ENCODE measurements around the gene TM9SF1. TPM values are rescaled to one million over a fixed set of nuclear protein-coding genes. Genes with fewer than 3 reads are reported as not detected.

Gene TM9SF1
- total and polyA plus RNA-seq, 2 of the 13 experiments (the other 11 are each of a cell fraction or from before 2014, with no cell fraction given): 83.2 to 110 TPM

GRCh38 chr14:24243336-24243836 is 48.1 kb upstream of the TM9SF1 start (continued):
- no peak for TF ChIP-seq PBX3 (CRISPR knock-in tag; IDR thresholded peaks at IDR 0.05; ENCODE audit: borderline replicate concordance)
- peak; percentile 29; the same call in 1 of the 2 replicates for TF ChIP-seq KAT7 (CRISPR knock-in tag; IDR thresholded peaks at IDR 0.05; ENCODE audit: borderline replicate concordance)
- TF ChIP-seq FOXP4 (CRISPR knock-in tag; IDR thresholded peaks at IDR 0.05): peak; percentile 7; the same call in 1 of the 2 replicates
- no peak for TF ChIP-seq ZBTB42 (CRISPR knock-in tag; IDR thresholded peaks at IDR 0.05)

- Histone ChIP-seq H3K27ac (ENCODE audit: extremely low read length, insufficient read depth, low read length) (peak overlapping the region; percentile 91), H3K27me3 (ENCODE audit: control insufficient read depth in 1 of 2, insufficient read depth in 2 of 2, low read length in 2 of 2) (no peaks in the 10 kb centered on the region; a peak in 1 of 5 replicates), H3K4me2 (ENCODE audit: low read depth, low read length) (peak overlapping the region; percentile 87), H3K9ac (ENCODE audit: insufficient read depth, low read depth, low read length) (peak overlapping the region; percentile 77), H3K9me3 (ENCODE audit: low read length) (no peaks in the 10 kb centered on the region), H3K4me3 (replicated peaks in 1 of 3; ENCODE audit: insufficient read depth in 1 of 3, low read depth in 2 of 3, low read length in 3 of 3) (peak overlapping the region; percentile 64 to 81 (median 71)), H2AFZ (ENCODE audit: low read length) (no peak overlapping the region), H3K4me1 (ENCODE audit: insufficient read depth, low read length) (peaks cover 47% of the 10 kb centered on the region), H4K20me1 (ENCODE audit: insufficient read depth, low read length) (0 out of 2 replicates have a peak, but pooled peaks cover 3% of the 10 kb centered on the region), H3K36me3 (replicated peaks in 1 of 2; ENCODE audit: control insufficient read depth in 1 of 2, insufficient read depth in 2 of 2, low read length in 2 of 2) (peaks cover 30 to 42% of the 10 kb centered on the region in 2 experiments), H3K79me2 (ENCODE audit: insufficient read depth, low read length) (peaks cover 11% of the 10 kb centered on the region)
- CTCF ChIA-PET (ENCODE audit: low intra/inter-chr PET ratio, low total read pairs): interaction anchor here (0.7 to 5.4 kb wide), 11 partner anchors 10 to 189 kb away, joined by 3 to 217 read pairs (median 5); partner anchors contain the start of genes CIDEB, DHRS1, MDP1 and NOP9
- FAIRE-seq (no peak), ATAC-seq (peak; percentile 91), DNase-seq (ENCODE audit: low spot score) (peak; percentile 97)
- in situ Hi-C loops (cut with HindIII; ENCODE audit: extremely low pct_ligation_motif_present, low pct_unique_long_range_greater_than_20kb): loop anchor here (5.0 to 10.0 kb wide), 2 partner anchors 55 to 193 kb away; partner anchors contain the start of genes DHRS1 and NOP9
- intact Hi-C loops (cut with micrococcal nuclease; ENCODE audit: unreplicated experiment): loop anchor here (1.0 to 2.0 kb wide), 6 partner anchors 26 to 228 kb away; partner anchors contain the start of genes IPO4 and MDP1
- BruUV-seq (replicated peaks): TSS peak; percentile 64
- 3% methylated on average over 39 of the region's 39 CpGs for WGBS (ENCODE audit: low lambda C conversion rate)
- POLR2A ChIA-PET: interaction anchor here (0.7 to 18.0 kb wide), 60 partner anchors 8 to 1170 kb away, joined by 3 to 850 read pairs (median 8); partner anchors contain the start of genes ACIN1, BCL2L2, C14orf119 and CARMIL3
- TF ChIP-seq ZFP36L1 (CRISPR knock-in tag; IDR thresholded peaks at IDR 0.05): no peak
- TF ChIP-seq POLR2AphosphoS2 (IDR thresholded peaks at IDR 0.05; ENCODE audit: low read depth, low read length): no peak; the same call in 1 of the 2 replicates
- no peak; the same call in 1 of the 2 replicates for TF ChIP-seq ZNF337 (CRISPR knock-in tag; IDR thresholded peaks at IDR 0.05; ENCODE audit: borderline replicate concordance, low read depth)
- TF ChIP-seq RARG (CRISPR knock-in tag; IDR thresholded peaks at IDR 0.05; ENCODE audit: low read depth): no peak
- TF ChIP-seq ZNF691 (CRISPR knock-in tag; IDR thresholded peaks at IDR 0.05; ENCODE audit: borderline replicate concordance, low read depth): 0 out of 2 replicates have a peak, but pooled peaks have one; percentile 7
- no peak for TF ChIP-seq KDM5A (IDR thresholded peaks at IDR 0.05; ENCODE audit: borderline replicate concordance, low read length)
- TF ChIP-seq HNRNPUL1 (IDR thresholded peaks at IDR 0.05; ENCODE audit: low read depth, low read length): no peak
- TF ChIP-seq ZNF703 (CRISPR knock-in tag; IDR thresholded peaks at IDR 0.05; ENCODE audit: borderline replicate concordance): no peak
- TF ChIP-seq ZFP90 (CRISPR knock-in tag; IDR thresholded peaks at IDR 0.05; ENCODE audit: borderline replicate concordance): no peak
- TF ChIP-seq ZNF274 (CRISPR knock-in tag; IDR thresholded peaks at IDR 0.05): no peak; the same call in 1 of the 2 replicates
- TF ChIP-seq ZNF12 (CRISPR knock-in tag; IDR thresholded peaks at IDR 0.05): no peak
- TF ChIP-seq SMAD9 (CRISPR knock-in tag; IDR thresholded peaks at IDR 0.05): no peak
- no peak for TF ChIP-seq CBX2 (IDR thresholded peaks at IDR 0.05; ENCODE audit: low read depth, low read length)
- no peak for TF ChIP-seq CBX2 (CRISPR knock-in tag; IDR thresholded peaks at IDR 0.05; ENCODE audit: low read depth)
Measured at GRCh38 chr14:24241829-24242443, 46.7 kb upstream of the TM9SF1 start.
